NCI-H2227 treated with DMSO at 0.1 percent for 48 hours (cell line): ENCODE data around the gene FMO5.
"Not testable (repeated sequence)": the region's sequence is repeated elsewhere in the genome, so short reads cannot be mapped to it uniquely, and the experiment has no call there.

Source experiments
- DNase-seq: peaks from one replicate; lab custom pipeline; 2025; lab: John Stamatoyannopoulos, UW

The FMO5 gene

GRCh38 chr1:147225193-147225730 is at the start of gene FMO5:
Gene FMO5, minus strand, starts transcription at chr1:147225339. Its CDS starts 310 bp downstream, at chr1:147225029.
- peak; percentile 63 for DNase-seq

- peak; percentile 55 for DNase-seq
Observed at GRCh38 chr1:147273409-147274336, 48.5 kb upstream of the FMO5 start.

- DNase-seq, result no peak
Observed at GRCh38 chr1:147272042-147272441, 46.9 kb upstream of the FMO5 start.

GRCh38 chr1:147270721-147271120 is 45.6 kb upstream of the FMO5 start:
- DNase-seq, result no peak

GRCh38 chr1:147267711-147268110 is 42.6 kb upstream of the FMO5 start:
- no peak for DNase-seq

- no peak for DNase-seq
Observed at GRCh38 chr1:147266381-147266780, 41.2 kb upstream of the FMO5 start.

GRCh38 chr1:147264158-147264768 is 39.1 kb upstream of the FMO5 start:
- no peak for DNase-seq

GRCh38 chr1:147260956-147261355 is 35.8 kb upstream of the FMO5 start:
- no peak for DNase-seq

- DNase-seq, result no peak
Observed at GRCh38 chr1:147252540-147252939, 27.4 kb upstream of the FMO5 start.

GRCh38 chr1:147247656-147248238 is 22.6 kb upstream of the FMO5 start:
- DNase-seq, result no peak

- no peak for DNase-seq
Observed at GRCh38 chr1:147246910-147247655, 21.9 kb upstream of the FMO5 start.

GRCh38 chr1:147246044-147246690 is 21.0 kb upstream of the FMO5 start:
- DNase-seq, result no peak

GRCh38 chr1:147245586-147246021 is 20.5 kb upstream of the FMO5 start:
- no peak for DNase-seq

GRCh38 chr1:147245129-147245528 is 20.0 kb upstream of the FMO5 start:
- DNase-seq, result no peak

- DNase-seq, result no peak
Observed at GRCh38 chr1:147243841-147244240, 18.7 kb upstream of the FMO5 start.

- peak; percentile 31 for DNase-seq
Observed at GRCh38 chr1:147243228-147243685, 18.1 kb upstream of the FMO5 start.

- DNase-seq, result peak; percentile 96
Observed at GRCh38 chr1:147242449-147243227, 17.5 kb upstream of the FMO5 start, which contains the start of gene CHD1L. Gene CHD1L, plus strand, starts transcription at chr1:147242684. Its CDS starts 20 bp downstream, at chr1:147242704.

- DNase-seq, result no peak
Observed at GRCh38 chr1:147241934-147242448, 16.9 kb upstream of the FMO5 start.

- not testable (repeated sequence) for DNase-seq
Observed at GRCh38 chr1:147240131-147240721, 15.1 kb upstream of the FMO5 start.
